GM12878 (cell line): Measurements from ENCODE around the gene NT5C. TPM values are rescaled to one million over a fixed set of nuclear protein-coding genes. Genes with fewer than 3 reads are reported as not detected.

Experiments
- ATAC-seq: fragments of 200-7000 bp; cut with Tn5 transposase; 3 replicates; pipeline ENCODE4 v1.9.1; 2020; ENCODE audit warnings: mild to moderate bottlenecking, moderate library complexity
- BruUV-seq: library from RNA; stranded (reverse); fragments of 400-500 nt; replicated peaks from 2 replicates; lab custom pipeline; 2021; lab: Mats Ljungman, UMichigan
- CTCF ChIA-PET: fragments of 300-600 bp; sonication (Branson Sonifier 250); formaldehyde crosslinking; extraction: SDS; loops from one replicate; lab custom pipeline; 2021; ENCODE audit warnings: inconsistent platforms; lab: Yijun Ruan, JAX
- POLR2A ChIA-PET: fragments of 350-600 bp; formaldehyde crosslinking; extraction: SDS; loops from one replicate; lab custom pipeline; 2021; ENCODE audit warnings: inconsistent platforms; lab: Charles Lee
- RAD21 ChIA-PET: fragments of 300-600 bp; sonication (Branson Sonifier 250); formaldehyde crosslinking; loops from one replicate; lab custom pipeline; 2023; ENCODE audit warnings: antibody characterized with exemption; ENCODE audit not compliant: unreplicated experiment; lab: Charles Lee
- SMC1A ChIA-PET: fragments of 300-600 bp; sonication (Branson Sonifier 250); formaldehyde crosslinking; loops from one replicate; lab custom pipeline; 2023; ENCODE audit not compliant: unreplicated experiment, uncharacterized antibody; lab: Charles Lee
- DNase-seq: peaks from one replicate; pipeline ENCODE4 v3.0.0-alpha.2; 2011; ENCODE audit warnings: low read depth, low spot score
- FAIRE-seq: peaks from 3 replicates; lab custom pipeline; 2011; peaks lifted over from hg19 to GRCh38; lab: Jason Lieb, UNC
- H2AFZ ChIP-seq: 2 replicates; pipeline ENCODE4 v1.6.0; 2011; ENCODE audit warnings: low read depth, low read length, control low read depth; ENCODE audit not compliant: control insufficient read depth
- H3K27ac ChIP-seq: 2 replicates; pipeline ENCODE4 v1.5.1; 2011; ENCODE audit warnings: control low read depth; ENCODE audit not compliant: control insufficient read depth, insufficient read depth
- H3K27me3 ChIP-seq, 2 experiments: replicated peaks in 1 of 2; 2 replicates each; pipeline versions ENCODE4 v1.6.0 to v1.6.1; 2011; ENCODE audit warnings: low read length in 1 of 2; ENCODE audit not compliant: control insufficient read depth in 2 of 2, insufficient read depth in 2 of 2
- H3K36me3 ChIP-seq, 2 experiments: 2 replicates each; pipeline ENCODE4 v1.5.1; 2011; ENCODE audit warnings: low read length in 1 of 2; ENCODE audit not compliant: control insufficient read depth in 2 of 2, insufficient read depth in 2 of 2
- H3K4me1 ChIP-seq: 2 replicates; pipeline ENCODE4 v1.6.1; 2011; ENCODE audit warnings: mild to moderate bottlenecking, low read length, moderate library complexity, mixed read lengths; ENCODE audit not compliant: control insufficient read depth, insufficient read depth
- H3K4me2 ChIP-seq: 2 replicates; pipeline ENCODE4 v1.6.0; 2011; ENCODE audit warnings: control low read depth; ENCODE audit not compliant: control insufficient read depth, insufficient read depth
- H3K4me3 ChIP-seq: fragments of 200-600 bp; sonication (generic); 2 replicates; pipeline ENCODE4 v1.5.1; 2016
- H3K79me2 ChIP-seq: 2 replicates; pipeline ENCODE4 v1.6.0; 2011; ENCODE audit warnings: low read length; ENCODE audit not compliant: control insufficient read depth, insufficient read depth
- H3K9ac ChIP-seq: 2 replicates; pipeline ENCODE4 v1.8.0; 2011; ENCODE audit warnings: low read length, control low read depth, mixed read lengths; ENCODE audit not compliant: control insufficient read depth, insufficient read depth
- H3K9me3 ChIP-seq: replicated peaks from 3 replicates; pipeline ENCODE4 v1.5.1; 2011; ENCODE audit warnings: mild to moderate bottlenecking, low read length; ENCODE audit not compliant: control insufficient read depth, insufficient read depth
- H4K20me1 ChIP-seq: 2 replicates; pipeline ENCODE4 v1.6.0; 2011; ENCODE audit not compliant: control insufficient read depth, insufficient read depth
- BHLHE40 ChIP-seq, 2 experiments: fragments of 450-650 bp in 1 of 2; IDR thresholded peaks; 2 replicates each; pipeline ENCODE4 v1.6.1; 2011 to 2017; ENCODE audit warnings: low read depth in 2 of 2, borderline replicate concordance in 1 of 2, improper control_type of control experiment in 1 of 2, low read length in 1 of 2, mild to moderate bottlenecking in 1 of 2
- CREB1 ChIP-seq: IDR thresholded peaks from 2 replicates; pipeline ENCODE4 v1.6.1; 2012; ENCODE audit warnings: low read depth, mild to moderate bottlenecking, inconsistent platforms
- NFYA ChIP-seq: IDR thresholded peaks from 2 replicates; pipeline ENCODE4 v1.6.1; 2011; ENCODE audit warnings: low read depth, mild to moderate bottlenecking, low read length, improper control_type of control experiment, borderline replicate concordance
- PAX8 ChIP-seq: fragments of 450-650 bp; IDR thresholded peaks from 2 replicates; pipeline ENCODE4 v1.6.1; 2017; ENCODE audit warnings: mild to moderate bottlenecking, moderate library complexity
- RFX5 ChIP-seq: IDR thresholded peaks from 2 replicates; pipeline ENCODE4 v1.6.1; 2011; ENCODE audit warnings: low read depth, low read length, improper control_type of control experiment
- WRNIP1 ChIP-seq: IDR thresholded peaks from 2 replicates; pipeline ENCODE4 v1.6.1; 2011; ENCODE audit warnings: low read depth, low read length, improper control_type of control experiment, borderline replicate concordance
- ZNF274 ChIP-seq: IDR thresholded peaks from one replicate; pipeline ENCODE4 v1.8.0; 2011; ENCODE audit not compliant: insufficient read length, insufficient read depth
- WGBS: methylation state at CpG from one replicate; pipeline ENCODE4 v1.1.6; 2016; ENCODE audit warnings: low lambda C conversion rate; ENCODE audit not compliant: insufficient replicate concordance, insufficient coverage; ENCODE audit errors: missing lambda C conversion rate; 5-methylcytosine and 5-hydroxymethylcytosine counted together
- in situ Hi-C: fragments of 300-500 bp; cut with MboI; formaldehyde crosslinking; loops from 9 replicates; pipeline ENCODE4 v1.14.3; 2018; ENCODE audit warnings: mixed read lengths
- intact Hi-C: fragments of 100-400 bp; cut with micrococcal nuclease; formaldehyde crosslinking; loops from one replicate; pipeline ENCODE4 v1.14.2; 2022; ENCODE audit not compliant: unreplicated experiment
- polyA plus RNA-seq, 11 experiments: library from polyadenylated mRNA; depleted of rRNA in 4 of 11; unstranded in 6 of 11; stranded (reverse) in 5 of 11; fragments of >200 nt; fragmentation: Nextera tagmentation in 4 of 11; fragmentation: Illumina TruSeq in 1 of 11; extraction: Ambion mirVana in 4 of 11; extraction: Trizol in 1 of 11; gene quantifications; 1 replicate in 1 of 11; 2 replicates in 10 of 11; pipeline versions ENCODE4 v1.2.1 to v1.2.3, GENCODE V29; 2011 to 2016; ENCODE audit warnings: inconsistent platforms in 2 of 11, missing spikeins in 2 of 11, low read depth in 1 of 11
- total RNA-seq, 4 experiments: library from RNA; depleted of rRNA in 3 of 4; stranded (reverse); fragments of >200 nt in 3 of 4; fragmentation: Illumina TruSeq in 1 of 4; extraction: Trizol in 1 of 4; gene quantifications; 2 replicates each; pipeline versions ENCODE4 v1.2.1 to v1.2.3, GENCODE V29; 2013 to 2021
- TF ChIP-seq, protein P1 (sequence below): fragments of 450-650 bp; IDR thresholded peaks from 2 replicates; pipeline ENCODE4 v1.6.1; 2017; ENCODE audit warnings: borderline replicate concordance
- TF ChIP-seq, protein P2 (sequence below): IDR thresholded peaks from 2 replicates; pipeline ENCODE4 v1.6.1; 2011; ENCODE audit warnings: low read depth, mild to moderate bottlenecking, low read length, moderate library complexity, borderline replicate concordance; ENCODE audit errors: extremely low read depth
- TF ChIP-seq, protein P3 (sequence below): fragments of 450-650 bp; IDR thresholded peaks from 2 replicates; pipeline ENCODE4 v1.6.1; 2018; ENCODE audit warnings: mild to moderate bottlenecking, low read depth, moderate library complexity; ENCODE audit not compliant: partially characterized antibody
- TF ChIP-seq, protein P4 (sequence below): fragments of 450-650 bp; formaldehyde crosslinking; IDR thresholded peaks from 2 replicates; pipeline ENCODE4 v1.4.0; 2020; ENCODE audit warnings: mild to moderate bottlenecking, moderate library complexity

NT5C gene
- total and polyA plus RNA-seq, 10 of the 15 experiments (the other 5 are each of a cell fraction or from before 2014, with no cell fraction given) = 3.7 to 158 (median 63.9) TPM

DNA sequence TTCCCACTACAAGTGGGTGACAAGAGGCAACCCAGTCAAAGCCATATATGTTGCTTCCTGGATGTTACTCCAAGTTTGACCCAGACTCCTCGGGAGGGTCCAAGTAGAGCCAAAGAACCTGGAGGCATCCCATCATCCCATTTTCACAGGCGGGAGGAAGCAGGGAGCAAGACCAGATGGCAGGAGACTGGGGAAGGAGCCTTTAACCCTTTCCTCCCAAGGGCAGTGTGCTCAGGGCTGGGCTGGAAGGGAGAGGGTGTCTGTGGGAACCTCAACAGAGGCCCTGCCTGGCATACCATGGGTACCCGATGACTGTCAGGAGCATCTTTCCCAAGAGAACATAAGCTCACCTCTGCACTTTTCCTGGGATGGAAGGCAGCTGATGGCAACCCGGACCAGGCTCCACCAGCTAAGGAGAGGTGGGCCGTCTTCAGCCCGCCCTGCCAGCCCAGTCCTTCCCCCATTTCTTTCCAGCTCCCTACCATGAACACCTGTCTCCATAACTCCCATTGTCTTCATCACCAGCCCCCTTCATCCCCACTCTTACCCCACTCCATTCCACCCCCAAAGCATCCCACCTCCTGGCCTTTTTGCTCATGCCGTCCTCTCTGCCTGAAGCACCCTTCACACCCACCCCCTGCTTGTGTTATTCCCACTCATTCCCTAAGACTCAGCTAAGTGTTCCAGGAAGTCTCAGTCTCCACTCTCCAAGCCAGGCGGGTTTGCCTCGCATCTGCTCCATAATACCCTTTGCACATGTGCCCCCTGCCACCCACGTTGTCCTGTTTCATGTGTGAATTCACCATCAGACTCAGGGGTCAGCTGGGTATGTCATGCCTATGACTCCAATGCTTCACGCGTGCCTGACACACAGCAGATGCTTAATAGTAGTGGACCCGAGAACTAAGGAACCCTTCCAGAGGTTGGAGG, 49.7 kb downstream of the NT5C start:
- H3K36me3 ChIP-seq = no peaks in the 10 kb centered on the region
- H3K9me3 ChIP-seq = no peaks in the 10 kb centered on the region
- SMC1A ChIA-PET = interaction anchor here (0.6 to 1.4 kb wide), 2 partner anchors 26 to 1114 kb away, joined by 3 read pairs; no protein-coding TSS in a partner anchor
- in situ Hi-C loops = no loop called here
- H2AFZ ChIP-seq = no peak overlapping the region
- BruUV-seq = no TSS peak
- no peak overlapping the region for H3K4me3 ChIP-seq
- intact Hi-C loops = no loop called here
- no peaks in the 10 kb centered on the region for H3K79me2 ChIP-seq
- no peaks in the 10 kb centered on the region for H4K20me1 ChIP-seq
- no peak overlapping the region for H3K4me2 ChIP-seq
- DNase-seq (no peak), ATAC-seq (no peak), FAIRE-seq (no peak)
- H3K27me3 ChIP-seq = no peaks in the 10 kb centered on the region
- no peak overlapping the region for H3K9ac ChIP-seq
- CTCF ChIA-PET = interaction anchor here (0.6 to 7.6 kb wide), 5 partner anchors 11 to 549 kb away, joined by 3 to 54 read pairs (median 4); no protein-coding TSS in a partner anchor
- RAD21 ChIA-PET = no interaction called here
- peaks cover 29% of the 10 kb centered on the region for H3K4me1 ChIP-seq
- POLR2A ChIA-PET = interaction anchor here (0.6 to 1.5 kb wide), 6 partner anchors 9 to 33 kb away, joined by 3 to 6 read pairs (median 3); no protein-coding TSS in a partner anchor
- no peak overlapping the region for H3K27ac ChIP-seq
- WGBS = 82% methylated on average over 12 of the region's 13 CpGs
- TF ChIP-seq CREB1 (no peak), PAX8 (no peak), RFX5 (no peak), ZNF274 (no peak), WRNIP1 (no peak), BHLHE40 (IDR thresholded peaks at IDR 0.05; ENCODE audit: borderline replicate concordance in 1 of 2, low read depth in 2 of 2, low read length in 1 of 2) (no peak), NFYA (no peak)
- TF ChIP-seq, protein P1, sequence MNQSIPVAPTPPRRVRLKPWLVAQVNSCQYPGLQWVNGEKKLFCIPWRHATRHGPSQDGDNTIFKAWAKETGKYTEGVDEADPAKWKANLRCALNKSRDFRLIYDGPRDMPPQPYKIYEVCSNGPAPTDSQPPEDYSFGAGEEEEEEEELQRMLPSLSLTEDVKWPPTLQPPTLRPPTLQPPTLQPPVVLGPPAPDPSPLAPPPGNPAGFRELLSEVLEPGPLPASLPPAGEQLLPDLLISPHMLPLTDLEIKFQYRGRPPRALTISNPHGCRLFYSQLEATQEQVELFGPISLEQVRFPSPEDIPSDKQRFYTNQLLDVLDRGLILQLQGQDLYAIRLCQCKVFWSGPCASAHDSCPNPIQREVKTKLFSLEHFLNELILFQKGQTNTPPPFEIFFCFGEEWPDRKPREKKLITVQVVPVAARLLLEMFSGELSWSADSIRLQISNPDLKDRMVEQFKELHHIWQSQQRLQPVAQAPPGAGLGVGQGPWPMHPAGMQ = no peak
- TF ChIP-seq, protein P2, sequence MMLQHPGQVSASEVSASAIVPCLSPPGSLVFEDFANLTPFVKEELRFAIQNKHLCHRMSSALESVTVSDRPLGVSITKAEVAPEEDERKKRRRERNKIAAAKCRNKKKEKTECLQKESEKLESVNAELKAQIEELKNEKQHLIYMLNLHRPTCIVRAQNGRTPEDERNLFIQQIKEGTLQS = no peak
- TF ChIP-seq, protein P3, sequence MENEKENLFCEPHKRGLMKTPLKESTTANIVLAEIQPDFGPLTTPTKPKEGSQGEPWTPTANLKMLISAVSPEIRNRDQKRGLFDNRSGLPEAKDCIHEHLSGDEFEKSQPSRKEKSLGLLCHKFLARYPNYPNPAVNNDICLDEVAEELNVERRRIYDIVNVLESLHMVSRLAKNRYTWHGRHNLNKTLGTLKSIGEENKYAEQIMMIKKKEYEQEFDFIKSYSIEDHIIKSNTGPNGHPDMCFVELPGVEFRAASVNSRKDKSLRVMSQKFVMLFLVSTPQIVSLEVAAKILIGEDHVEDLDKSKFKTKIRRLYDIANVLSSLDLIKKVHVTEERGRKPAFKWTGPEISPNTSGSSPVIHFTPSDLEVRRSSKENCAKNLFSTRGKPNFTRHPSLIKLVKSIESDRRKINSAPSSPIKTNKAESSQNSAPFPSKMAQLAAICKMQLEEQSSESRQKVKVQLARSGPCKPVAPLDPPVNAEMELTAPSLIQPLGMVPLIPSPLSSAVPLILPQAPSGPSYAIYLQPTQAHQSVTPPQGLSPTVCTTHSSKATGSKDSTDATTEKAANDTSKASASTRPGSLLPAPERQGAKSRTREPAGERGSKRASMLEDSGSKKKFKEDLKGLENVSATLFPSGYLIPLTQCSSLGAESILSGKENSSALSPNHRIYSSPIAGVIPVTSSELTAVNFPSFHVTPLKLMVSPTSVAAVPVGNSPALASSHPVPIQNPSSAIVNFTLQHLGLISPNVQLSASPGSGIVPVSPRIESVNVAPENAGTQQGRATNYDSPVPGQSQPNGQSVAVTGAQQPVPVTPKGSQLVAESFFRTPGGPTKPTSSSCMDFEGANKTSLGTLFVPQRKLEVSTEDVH = no peak
- TF ChIP-seq, protein P4, sequence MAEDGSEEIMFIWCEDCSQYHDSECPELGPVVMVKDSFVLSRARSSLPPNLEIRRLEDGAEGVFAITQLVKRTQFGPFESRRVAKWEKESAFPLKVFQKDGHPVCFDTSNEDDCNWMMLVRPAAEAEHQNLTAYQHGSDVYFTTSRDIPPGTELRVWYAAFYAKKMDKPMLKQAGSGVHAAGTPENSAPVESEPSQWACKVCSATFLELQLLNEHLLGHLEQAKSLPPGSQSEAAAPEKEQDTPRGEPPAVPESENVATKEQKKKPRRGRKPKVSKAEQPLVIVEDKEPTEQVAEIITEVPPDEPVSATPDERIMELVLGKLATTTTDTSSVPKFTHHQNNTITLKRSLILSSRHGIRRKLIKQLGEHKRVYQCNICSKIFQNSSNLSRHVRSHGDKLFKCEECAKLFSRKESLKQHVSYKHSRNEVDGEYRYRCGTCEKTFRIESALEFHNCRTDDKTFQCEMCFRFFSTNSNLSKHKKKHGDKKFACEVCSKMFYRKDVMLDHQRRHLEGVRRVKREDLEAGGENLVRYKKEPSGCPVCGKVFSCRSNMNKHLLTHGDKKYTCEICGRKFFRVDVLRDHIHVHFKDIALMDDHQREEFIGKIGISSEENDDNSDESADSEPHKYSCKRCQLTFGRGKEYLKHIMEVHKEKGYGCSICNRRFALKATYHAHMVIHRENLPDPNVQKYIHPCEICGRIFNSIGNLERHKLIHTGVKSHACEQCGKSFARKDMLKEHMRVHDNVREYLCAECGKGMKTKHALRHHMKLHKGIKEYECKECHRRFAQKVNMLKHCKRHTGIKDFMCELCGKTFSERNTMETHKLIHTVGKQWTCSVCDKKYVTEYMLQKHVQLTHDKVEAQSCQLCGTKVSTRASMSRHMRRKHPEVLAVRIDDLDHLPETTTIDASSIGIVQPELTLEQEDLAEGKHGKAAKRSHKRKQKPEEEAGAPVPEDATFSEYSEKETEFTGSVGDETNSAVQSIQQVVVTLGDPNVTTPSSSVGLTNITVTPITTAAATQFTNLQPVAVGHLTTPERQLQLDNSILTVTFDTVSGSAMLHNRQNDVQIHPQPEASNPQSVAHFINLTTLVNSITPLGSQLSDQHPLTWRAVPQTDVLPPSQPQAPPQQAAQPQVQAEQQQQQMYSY (CRISPR knock-in tag) = no peak
